HCT116 (cell line): ENCODE results near the gene APBA1. TPM values are rescaled to one million over a fixed set of nuclear protein-coding genes. Genes with fewer than 3 reads are reported as not detected.

ENCODE experiments used
- ATAC-seq: fragments of 200-7000 bp; cut with Tn5 transposase; 2 replicates; pipeline ENCODE4 v1.9.1; 2020; ENCODE audit warnings: mild to moderate bottlenecking, moderate library complexity
- BruUV-seq: library from RNA; stranded (reverse); fragments of 400-500 nt; replicated peaks from 2 replicates; lab custom pipeline; 2021; lab: Mats Ljungman, UMichigan
- CTCF ChIA-PET: fragments of 300-600 bp; sonication (Branson Sonifier 250); formaldehyde crosslinking; loops from one replicate; lab custom pipeline; 2021; ENCODE audit warnings: antibody characterized with exemption; lab: Charles Lee
- POLR2A ChIA-PET: fragments of 300-600, 350-600 bp; sonication (Branson Sonifier 250); formaldehyde crosslinking; loops from one replicate; lab custom pipeline; 2021; ENCODE audit warnings: antibody characterized with exemption; lab: Charles Lee
- RAD21 ChIA-PET, 2 experiments: fragments of 300-600 bp; sonication (Branson Sonifier 250); formaldehyde crosslinking; loops; one replicate each; lab custom pipeline; 2023; ENCODE audit warnings: low total read pairs in 2 of 2; ENCODE audit not compliant: uncharacterized antibody in 2 of 2, unreplicated experiment in 2 of 2, low non-redundant PET in 1 of 2; lab: Charles Lee
- DNase-seq: peaks from one replicate; pipeline ENCODE4 v3.0.0-alpha.2; 2010; ENCODE audit warnings: low read depth, low spot score
- H2AFZ ChIP-seq: fragments of 200-600 bp; shearing (Covaris generic), sonication (generic); 2 replicates; pipeline ENCODE4 v1.6.1; 2017; ENCODE audit warnings: low read depth, mixed run types, mixed read lengths, antibody characterized with exemption, low read length; ENCODE audit not compliant: poor library complexity, severe bottlenecking
- H3K27ac ChIP-seq: 2 replicates; pipeline ENCODE4 v1.5.1; 2012; ENCODE audit warnings: low read depth, low read length
- H3K27me3 ChIP-seq: fragments of 200-600 bp; sonication (generic); 2 replicates; pipeline ENCODE4 v1.6.1; 2016; ENCODE audit warnings: mixed run types, low read length, mixed read lengths; ENCODE audit not compliant: insufficient read depth
- H3K36me3 ChIP-seq, 2 experiments: fragments of 200-500 bp in 1 of 2; fragments of 200-600 bp in 1 of 2; sonication (Bioruptor generic) in 1 of 2; sonication (generic) in 1 of 2; 2 replicates each; pipeline versions ENCODE4 v1.5.1 to v1.6.1; 2014 to 2016; ENCODE audit warnings: low read length in 2 of 2, inconsistent platforms in 1 of 2, mixed read lengths in 1 of 2, mixed run types in 1 of 2; ENCODE audit not compliant: insufficient read depth in 2 of 2, control insufficient read depth in 1 of 2
- H3K4me1 ChIP-seq, 2 experiments: fragments of 200-600 bp in 1 of 2; sonication (generic) in 1 of 2; 2 replicates each; pipeline versions ENCODE4 v1.5.1 to v1.6.1; 2012 to 2017; ENCODE audit warnings: low read length in 2 of 2, inconsistent platforms in 1 of 2, mild to moderate bottlenecking in 1 of 2, mixed read lengths in 1 of 2, mixed run types in 1 of 2, moderate library complexity in 1 of 2; ENCODE audit not compliant: insufficient read depth in 2 of 2, control insufficient read depth in 1 of 2
- H3K4me2 ChIP-seq: fragments of 200-600 bp; sonication (generic); 2 replicates; pipeline ENCODE4 v1.6.1; 2017; ENCODE audit warnings: mixed run types, low read length, mixed read lengths
- H3K4me3 ChIP-seq, 2 experiments: fragments of 200-600 bp in 1 of 2; sonication (generic) in 1 of 2; replicated peaks in 1 of 2; 2 replicates each; pipeline ENCODE4 v1.5.1; 2011 to 2016; ENCODE audit warnings: low read length in 2 of 2, control low read depth in 1 of 2, low read depth in 1 of 2, mild to moderate bottlenecking in 1 of 2, mixed read lengths in 1 of 2, mixed run types in 1 of 2
- H3K79me2 ChIP-seq: fragments of 200-600 bp; sonication (generic); 2 replicates; pipeline ENCODE4 v1.6.1; 2017; ENCODE audit warnings: mild to moderate bottlenecking, mixed run types, low read length, moderate library complexity, mixed read lengths; ENCODE audit not compliant: insufficient read depth
- H3K9ac ChIP-seq: fragments of 200-600 bp; sonication (generic); 2 replicates; pipeline ENCODE4 v1.6.1; 2016; ENCODE audit warnings: low read length, mixed read lengths
- H3K9me2 ChIP-seq: fragments of 200-600 bp; sonication (generic), shearing (Covaris generic); 2 replicates; pipeline ENCODE4 v1.6.1; 2017; ENCODE audit warnings: mixed run types, mild to moderate bottlenecking, moderate library complexity; ENCODE audit not compliant: insufficient read depth
- H3K9me3 ChIP-seq, 2 experiments: fragments of 200-500 bp in 1 of 2; fragments of 200-600 bp in 1 of 2; sonication (Bioruptor generic) in 1 of 2; sonication (generic) in 1 of 2; 2 replicates each; pipeline ENCODE4 v1.6.1; 2014 to 2017; ENCODE audit warnings: low read length in 2 of 2, mixed read lengths in 2 of 2, inconsistent platforms in 1 of 2, low read depth in 1 of 2, mild to moderate bottlenecking in 1 of 2, mixed run types in 1 of 2, moderate library complexity in 1 of 2; ENCODE audit not compliant: control insufficient read depth in 1 of 2, insufficient read depth in 1 of 2
- H4K20me1 ChIP-seq: fragments of 200-600 bp; sonication (generic), shearing (Covaris generic); 2 replicates; pipeline ENCODE4 v1.6.1; 2017; ENCODE audit warnings: mixed run types, mild to moderate bottlenecking, moderate library complexity; ENCODE audit not compliant: insufficient read depth
- ATF3 ChIP-seq: IDR thresholded peaks from 2 replicates; pipeline ENCODE4 v1.6.1; 2012
- CBX3 ChIP-seq: IDR thresholded peaks from 2 replicates; pipeline ENCODE4 v1.6.1; 2012; ENCODE audit warnings: low read depth
- CEBPB ChIP-seq: IDR thresholded peaks from 2 replicates; pipeline ENCODE4 v1.6.1; 2012; ENCODE audit warnings: low read depth
- CTCF ChIP-seq, 3 experiments: fragments of 200-600 bp in 1 of 3; sonication (generic) in 1 of 3; IDR thresholded peaks in 2 of 3; conservative IDR thresholded peaks in 1 of 3; 2 replicates each; pipeline ENCODE4 v1.5.1; 2012 to 2017; ENCODE audit warnings: low read depth in 2 of 3, low read length in 2 of 3, antibody characterized with exemption in 1 of 3, borderline replicate concordance in 1 of 3, control low read depth in 1 of 3, mild to moderate bottlenecking in 1 of 3, mixed read lengths in 1 of 3, mixed run types in 1 of 3, moderate library complexity in 1 of 3; ENCODE audit not compliant: insufficient read depth in 1 of 3
- REST ChIP-seq: IDR thresholded peaks from 2 replicates; pipeline ENCODE4 v1.6.1; 2012; ENCODE audit warnings: low read depth
- SRF ChIP-seq: IDR thresholded peaks from 2 replicates; pipeline ENCODE4 v1.6.1; 2012; ENCODE audit warnings: low read depth
- ZFX ChIP-seq: fragments of 450-650 bp; IDR thresholded peaks from 2 replicates; pipeline ENCODE4 v1.6.1; 2017
- intact Hi-C: fragments of 100-400 bp; cut with micrococcal nuclease; formaldehyde crosslinking; loops from 2 replicates; pipeline ENCODE4 v1.10.0; 2022
- total RNA-seq: library from RNA; stranded (reverse); gene quantifications from one replicate; pipeline ENCODE4 v1.2.1, GENCODE V29; 2021; ENCODE audit not compliant: unreplicated experiment

The APBA1 gene
- total RNA-seq, 1 experiment from 2014 or later: 0.20 TPM

- ATAC-seq (no peak), DNase-seq (no peak)
- POLR2A ChIA-PET: no interaction called here
- H3K9me2 ChIP-seq: no peaks in the 10 kb centered on the region
- no peaks in the 10 kb centered on the region for H3K4me1 ChIP-seq
- CTCF ChIA-PET: no interaction called here
- TF ChIP-seq SRF: no peak
- no peak for TF ChIP-seq ZFX
- TF ChIP-seq ATF3: no peak
- TF ChIP-seq CEBPB: no peak
- TF ChIP-seq CBX3: no peak
- TF ChIP-seq CTCF (IDR thresholded peaks at IDR 0.05 in 2 of 3, conservative IDR thresholded peaks at IDR 0.05 in 1 of 3; ENCODE audit: borderline replicate concordance in 1 of 3, insufficient read depth in 1 of 3, low read depth in 2 of 3, low read length in 2 of 3): no peak
- no peak for TF ChIP-seq REST
- H2AFZ ChIP-seq: no peak overlapping the region
- H3K9me3 ChIP-seq: no peaks in the 10 kb centered on the region
- no peak overlapping the region for H3K27ac ChIP-seq
- H3K27me3 ChIP-seq: peaks cover 22% of the 10 kb centered on the region
- no peaks in the 10 kb centered on the region for H4K20me1 ChIP-seq
- H3K36me3 ChIP-seq: no peaks in the 10 kb centered on the region
- intact Hi-C loops: no loop called here
- no TSS peak for BruUV-seq
- RAD21 ChIA-PET: no interaction called here
- no peak overlapping the region for H3K4me3 ChIP-seq
- H3K4me2 ChIP-seq: no peak overlapping the region
- no peaks in the 10 kb centered on the region for H3K79me2 ChIP-seq
- H3K9ac ChIP-seq: no peak overlapping the region
Observed at GRCh38 chr9:69579760-69580581, 92.2 kb downstream of the APBA1 start.
